ENCODE results near the gene TMEM80. TPM values are rescaled to one million over a fixed set of nuclear protein-coding genes. Genes with fewer than 3 reads are reported as not detected.

Gene TMEM80
- total and polyA plus RNA-seq, 2 of the 8 experiments (the other 6 are each of a cell fraction or from before 2014, with no cell fraction given), result 8.0 to 16.3 TPM

GRCh38 chr11:686451-687243, 9.0 kb upstream of the TMEM80 start:
- Histone ChIP-seq H3K4me3 (ENCODE audit: extremely low read depth in 1 of 4, insufficient read depth in 2 of 4, low read depth in 3 of 4, low read length in 4 of 4) (no peak overlapping the region), H2AK5ac (ENCODE audit: low read depth, low read length) (0 out of 2 replicates have a peak overlapping the region, but pooled peaks have one; percentile 6), H4K8ac (ENCODE audit: extremely low read depth, insufficient read depth, low read length) (no peak overlapping the region), H4K20me1 (replicated peaks in 1 of 2; ENCODE audit: control insufficient read depth in 1 of 2, insufficient read depth in 2 of 2, low read length in 2 of 2) (peaks cover 3 to 7% of the 10 kb centered on the region in 2 experiments), H4K5ac (ENCODE audit: insufficient read length, low read depth, low read length) (no peak overlapping the region), H3K79me2 (ENCODE audit: control insufficient read depth in 1 of 2, insufficient read depth in 2 of 2, low read length in 2 of 2) (peaks cover 0 to 8% of the 10 kb centered on the region in 2 experiments; a peak in 1 of 4 replicates), H3K18ac (ENCODE audit: extremely low read depth, low read length) (no peak overlapping the region), H3K4me2 (ENCODE audit: insufficient read depth in 1 of 2, low read depth in 2 of 2, low read length in 2 of 2) (no peak overlapping the region), H3K9me3 (ENCODE audit: insufficient read depth in 2 of 2, low read depth in 1 of 2, low read length in 1 of 2) (no peaks in the 10 kb centered on the region), H3K23ac (ENCODE audit: insufficient read length) (no peak overlapping the region), H2BK15ac (ENCODE audit: low read length) (no peak overlapping the region), H3K27me3 (replicated peaks in 1 of 4; ENCODE audit: control insufficient read depth in 3 of 4, extremely low read depth in 1 of 4, insufficient read depth in 3 of 4, low read length in 3 of 4) (no peaks in the 10 kb centered on the region), H4K91ac (replicated peaks; ENCODE audit: insufficient read length, low read length) (no peak overlapping the region), H2BK12ac (ENCODE audit: low read depth, low read length) (no peak overlapping the region), H3K4ac (replicated peaks; ENCODE audit: insufficient read length, low read depth, low read length) (no peak overlapping the region), H2AFZ (ENCODE audit: low read length) (no peak overlapping the region), H3K79me1 (ENCODE audit: low read depth, low read length) (peaks cover 4% of the 10 kb centered on the region; the same call in 1 of the 2 replicates), H3K14ac (ENCODE audit: insufficient read length) (no peak overlapping the region), H2BK120ac (replicated peaks; ENCODE audit: low read depth, low read length) (no peak overlapping the region), H3K23me2 (ENCODE audit: low read depth, low read length) (no peaks in the 10 kb centered on the region), H3K56ac (replicated peaks; ENCODE audit: insufficient read length, low read depth, low read length) (no peak overlapping the region), H2BK5ac (ENCODE audit: low read depth, low read length) (no peak overlapping the region), H3K36me3 (ENCODE audit: control insufficient read depth in 2 of 4, insufficient read depth in 4 of 4, low read length in 3 of 4) (peaks cover 6 to 51% (median 26%) of the 10 kb centered on the region in 4 experiments; a peak in 7 of 8 replicates), H3K27ac (ENCODE audit: low read depth, low read length) (no peak overlapping the region), H3K4me1 (replicated peaks in 1 of 4; ENCODE audit: control insufficient read depth in 3 of 4, insufficient read depth in 4 of 4, low read length in 3 of 4) (peaks cover 0 to 5% (median 0%) of the 10 kb centered on the region in 4 experiments; a peak in 3 of 7 replicates), H2BK20ac (ENCODE audit: low read length) (no peak overlapping the region), H3K9ac (replicated peaks in 1 of 4; ENCODE audit: extremely low read depth in 1 of 4, low read depth in 3 of 4, low read length in 3 of 4) (no peak overlapping the region)
- CTCF ChIA-PET (ENCODE audit: partially characterized antibody), result interaction anchor here (0.9 to 1.5 kb wide), 4 partner anchors 11 to 41 kb away, joined by 3 to 6 read pairs (median 3); no protein-coding TSS in a partner anchor
- no peak for DNase-seq (ENCODE audit: low read depth in 1 of 2, low spot score in 2 of 2)
- POLR2A ChIA-PET (ENCODE audit: partially characterized antibody), result interaction anchor here (0.8 kb wide), 1 partner anchor 12 kb away, joined by 3 read pairs; no protein-coding TSS in a partner anchor
- 91% methylated on average over 30 of the region's 30 CpGs; no CpG with 5 or more reads in 1 of the 2 experiments for WGBS, 2 experiments (ENCODE audit: extremely low coverage in 1 of 2, insufficient coverage in 1 of 2, insufficient read length in 1 of 2, insufficient replicate concordance in 2 of 2, low coverage in 1 of 2, low lambda C conversion rate in 2 of 2, missing lambda C conversion rate in 1 of 2)
- FAIRE-seq, result no peak
- TF ChIP-seq SUZ12 (IDR thresholded peaks at IDR 0.05; ENCODE audit: low read length), result no peak
- TF ChIP-seq CHD1 (IDR thresholded peaks at IDR 0.05; ENCODE audit: low read depth, low read length), result no peak
- no peak for TF ChIP-seq ZNF274 (IDR thresholded peaks at IDR 0.05; ENCODE audit: borderline replicate concordance, extremely low read depth, low read length)
- TF ChIP-seq JUN (IDR thresholded peaks at IDR 0.05; ENCODE audit: low read depth, low read length), result no peak
- no peak for TF ChIP-seq RNF2 (IDR thresholded peaks at IDR 0.05; ENCODE audit: borderline replicate concordance, low read depth, low read length, missing control alignments, poor library complexity, severe bottlenecking)
- no peak for TF ChIP-seq CTCF (IDR thresholded peaks at IDR 0.05; ENCODE audit: control extremely low read depth in 1 of 3, insufficient read depth in 1 of 3, low read depth in 1 of 3, low read length in 3 of 3)
- no peak for TF ChIP-seq FOSL1 (IDR thresholded peaks at IDR 0.05; ENCODE audit: insufficient read depth, low read depth, low read length)
- TF ChIP-seq HDAC2 (IDR thresholded peaks at IDR 0.05; ENCODE audit: borderline replicate concordance in 1 of 2, low read depth in 2 of 2, low read length in 2 of 2), result no peak
